GM20431 (cell line): Measurements from ENCODE around the gene PI4K2A.

Source experiments
- in situ Hi-C: fragments of 300-500 bp; cut with MseI, MboI; formaldehyde crosslinking; loops from one replicate; pipeline ENCODE4 v1.15.0; 2020; ENCODE audit warnings: low sequenced_read_pairs; ENCODE audit not compliant: unreplicated experiment

The PI4K2A gene

DNA sequence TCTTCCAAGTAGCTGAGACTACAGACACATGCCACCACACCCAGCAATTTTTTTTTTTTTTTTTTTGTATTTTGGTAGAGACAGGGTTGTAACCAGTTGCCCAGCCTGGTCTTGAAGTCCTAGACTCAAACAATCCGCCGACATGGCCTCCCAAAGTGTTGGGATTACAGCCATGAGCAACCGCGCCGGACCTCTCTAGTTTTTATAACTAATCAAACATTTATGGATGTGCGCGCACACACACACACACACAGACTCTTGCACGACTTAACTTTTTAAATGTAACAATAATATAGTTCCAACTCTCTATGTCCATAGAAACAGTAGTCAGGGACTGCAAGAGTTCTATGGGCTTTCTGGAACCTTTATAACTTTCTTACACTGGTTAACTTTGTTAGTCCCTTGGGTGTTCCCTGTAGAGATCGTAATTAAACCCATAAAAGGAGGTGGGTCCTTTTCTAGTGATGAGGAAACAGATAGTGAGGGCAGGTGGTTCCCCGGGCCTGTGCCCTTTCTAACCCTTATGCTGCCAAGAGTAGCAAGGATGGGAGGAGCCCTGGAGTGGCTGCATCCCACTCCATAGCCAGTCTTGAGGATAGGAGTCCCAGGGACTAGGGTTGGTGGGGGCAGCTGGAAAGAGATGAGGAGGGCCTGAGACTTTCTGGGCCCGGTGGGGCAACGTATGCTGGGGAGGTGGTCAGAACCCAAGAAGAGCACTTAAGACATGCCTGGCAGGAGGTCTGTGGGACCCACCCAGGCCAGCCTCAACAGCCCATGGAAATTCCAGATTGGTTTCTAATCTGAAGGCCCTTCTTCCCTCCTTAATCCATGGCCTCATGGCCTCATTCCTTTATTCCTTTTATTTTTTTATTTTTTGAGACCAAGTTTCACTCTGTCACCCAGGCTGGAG is 81.7 kb downstream of the PI4K2A start:
- in situ Hi-C loops = no loop called here

DNA sequence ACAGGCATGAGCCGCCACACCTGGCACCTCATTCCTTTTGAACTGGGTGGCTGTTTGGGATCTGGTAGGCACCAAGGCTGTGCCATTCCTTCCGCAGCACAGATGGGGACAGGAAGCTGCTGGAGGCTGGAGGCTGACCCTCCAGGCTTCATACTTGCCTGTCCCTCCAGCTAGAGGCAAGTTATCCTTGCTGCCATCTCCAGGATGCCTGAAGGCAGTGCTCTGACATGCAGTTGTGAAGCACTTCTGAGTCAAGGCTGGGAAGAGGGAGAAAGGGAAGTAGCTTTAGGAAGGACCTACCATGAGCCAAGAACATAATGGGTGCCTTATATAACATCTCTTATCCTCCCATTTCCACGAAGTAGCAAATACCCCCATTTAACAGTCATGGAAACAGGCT is 82.5 kb downstream of the PI4K2A start:
- in situ Hi-C loops = no loop called here

GRCh38 chr10:97724341-97724941 is 84.0 kb downstream of the PI4K2A start:
- in situ Hi-C loops = no loop called here
